Activated CD4-positive, alpha-beta T cell treated with anti-CD3 and anti-CD28 coated beads, Interleukin-2, amount 50 U/mL, for 1 hour (primary cell): ENCODE measurements around the gene PRKAB2.
"Not testable (repeated sequence)": the region's sequence is repeated elsewhere in the genome, so short reads cannot be mapped to it uniquely, and the experiment has no call there.

ENCODE experiments used
- DNase-seq: peaks from one replicate; pipeline ENCODE4 v3.0.0-alpha.2; 2020

The PRKAB2 gene

DNA sequence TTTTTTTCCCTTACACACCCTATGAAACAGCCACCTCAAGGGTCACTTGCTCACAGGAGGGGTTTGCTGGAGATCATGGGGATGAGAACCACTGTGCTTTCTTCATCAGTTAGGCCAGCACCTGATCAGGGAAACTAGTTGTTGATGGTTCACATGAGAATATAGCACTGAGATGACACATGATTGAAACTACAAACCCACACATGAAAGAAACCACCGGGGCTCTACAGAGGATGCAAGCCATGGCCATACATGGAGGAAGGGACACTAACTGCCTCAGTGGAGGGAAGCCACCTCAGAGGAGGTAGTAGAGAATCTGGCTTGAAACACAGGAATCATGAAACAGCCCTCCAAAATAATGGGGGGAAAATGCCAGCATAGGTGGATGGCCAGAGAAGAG is 63.2 kb downstream of the PRKAB2 start:
- DNase-seq, result no peak

DNA sequence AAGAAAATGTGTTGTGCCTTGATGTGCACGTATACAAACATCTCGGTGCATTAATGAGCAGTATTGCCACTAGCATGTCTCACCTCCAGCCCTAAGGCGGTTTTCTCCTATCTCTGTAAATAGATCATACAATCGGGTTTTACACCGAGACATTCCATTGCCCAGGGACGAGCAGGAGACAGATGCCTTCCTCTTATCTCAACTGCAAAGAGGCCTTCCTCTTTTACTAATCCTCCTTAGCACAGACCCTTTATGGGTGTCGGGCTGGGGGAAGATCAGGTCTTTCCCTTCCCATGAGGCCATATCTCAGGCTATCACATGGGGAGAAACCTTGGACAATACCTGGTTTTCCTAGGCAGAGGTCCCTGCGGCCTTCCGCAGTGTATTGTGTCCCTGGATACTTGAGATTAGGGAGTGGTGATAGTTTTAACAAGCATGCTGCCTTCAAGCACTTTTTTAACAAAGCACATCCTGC is 65.8 kb downstream of the PRKAB2 start:
- not testable (repeated sequence) for DNase-seq

DNA sequence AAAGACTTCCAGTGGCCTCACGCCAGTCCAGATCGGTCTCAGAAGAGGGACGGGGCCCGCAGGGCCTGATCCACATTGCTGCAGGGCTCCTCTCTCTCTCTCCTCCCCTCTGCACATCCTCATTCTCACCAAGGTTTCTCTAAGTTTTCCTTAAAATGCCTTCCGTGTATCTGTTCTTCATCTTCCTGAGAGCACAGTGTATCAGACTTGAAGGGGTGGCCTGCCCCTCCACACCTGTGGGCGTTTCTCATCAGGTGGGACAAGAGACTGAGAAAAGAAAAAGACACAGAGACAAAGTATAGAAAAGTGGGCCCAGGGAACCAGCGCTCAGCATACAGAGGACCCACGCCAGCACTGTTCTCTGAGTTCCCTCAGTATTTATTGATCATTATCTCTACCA is 66.4 kb downstream of the PRKAB2 start:
- DNase-seq, result no peak
